ENCODE results near the gene SLAMF6.
"Not testable (repeated sequence)": the region's sequence is repeated elsewhere in the genome, so short reads cannot be mapped to it uniquely, and the experiment has no call there.

Gene SLAMF6

GRCh38 chr1:160483505-160484185 lies 39.4 kb downstream of the SLAMF6 start:
- DNase-seq (ENCODE audit: extremely low spot score): no peak
- TF ChIP-seq, protein P1, sequence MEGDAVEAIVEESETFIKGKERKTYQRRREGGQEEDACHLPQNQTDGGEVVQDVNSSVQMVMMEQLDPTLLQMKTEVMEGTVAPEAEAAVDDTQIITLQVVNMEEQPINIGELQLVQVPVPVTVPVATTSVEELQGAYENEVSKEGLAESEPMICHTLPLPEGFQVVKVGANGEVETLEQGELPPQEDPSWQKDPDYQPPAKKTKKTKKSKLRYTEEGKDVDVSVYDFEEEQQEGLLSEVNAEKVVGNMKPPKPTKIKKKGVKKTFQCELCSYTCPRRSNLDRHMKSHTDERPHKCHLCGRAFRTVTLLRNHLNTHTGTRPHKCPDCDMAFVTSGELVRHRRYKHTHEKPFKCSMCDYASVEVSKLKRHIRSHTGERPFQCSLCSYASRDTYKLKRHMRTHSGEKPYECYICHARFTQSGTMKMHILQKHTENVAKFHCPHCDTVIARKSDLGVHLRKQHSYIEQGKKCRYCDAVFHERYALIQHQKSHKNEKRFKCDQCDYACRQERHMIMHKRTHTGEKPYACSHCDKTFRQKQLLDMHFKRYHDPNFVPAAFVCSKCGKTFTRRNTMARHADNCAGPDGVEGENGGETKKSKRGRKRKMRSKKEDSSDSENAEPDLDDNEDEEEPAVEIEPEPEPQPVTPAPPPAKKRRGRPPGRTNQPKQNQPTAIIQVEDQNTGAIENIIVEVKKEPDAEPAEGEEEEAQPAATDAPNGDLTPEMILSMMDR (IDR thresholded peaks at IDR 0.05; ENCODE audit: control extremely low read depth, extremely low read depth, low read depth, missing control alignments): no peak
- POLR2A ChIA-PET: interaction anchor here (0.8 to 1.2 kb wide), 3 partner anchors 9 to 554 kb away, joined by 3 read pairs; no protein-coding TSS in a partner anchor
- CTCF ChIA-PET: interaction anchor here (1.0 to 3.7 kb wide), 10 partner anchors 10 to 126 kb away, joined by 3 to 17 read pairs (median 5); no protein-coding TSS in a partner anchor

DNA sequence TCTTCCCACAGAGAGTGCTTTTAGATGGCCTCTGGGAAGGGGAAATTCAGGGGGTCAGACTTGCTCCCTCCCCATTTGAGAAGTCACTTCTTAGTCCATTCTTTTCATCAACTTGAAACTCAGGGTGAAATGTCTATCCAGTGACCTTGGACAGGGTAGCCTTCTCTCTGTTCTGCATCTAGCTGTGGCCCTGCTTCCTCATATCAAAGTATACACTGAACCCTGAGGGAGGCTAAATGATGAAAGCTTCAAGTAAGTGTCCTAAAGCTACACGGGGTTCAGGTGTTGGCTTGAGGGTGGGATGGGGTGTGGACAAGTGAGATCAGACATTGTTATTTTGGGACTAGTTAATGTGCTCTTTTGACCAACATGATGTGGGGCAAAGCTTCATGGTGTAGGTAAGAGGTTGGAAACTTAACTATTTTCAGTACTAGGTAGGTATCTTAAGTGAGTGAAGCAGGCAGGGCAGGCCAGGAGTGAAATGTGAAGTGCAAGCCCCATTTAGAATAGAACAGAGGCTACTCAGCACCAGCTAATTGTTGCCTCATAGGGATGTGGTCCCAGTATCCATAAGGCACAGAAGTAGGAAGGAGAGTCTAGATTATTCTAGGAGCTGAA lies 41.0 kb downstream of the SLAMF6 start:
- no peak for DNase-seq (ENCODE audit: extremely low spot score)
- TF ChIP-seq, protein P1 (IDR thresholded peaks at IDR 0.05; ENCODE audit: control extremely low read depth, extremely low read depth, low read depth, missing control alignments): no peak
- POLR2A ChIA-PET: no interaction called here
- CTCF ChIA-PET: interaction anchor here (1.1 to 3.7 kb wide), 7 partner anchors 9 to 125 kb away, joined by 3 to 17 read pairs (median 3); partner anchors contain the start of gene SLAMF6

GRCh38 chr1:160480781-160481180 lies 42.3 kb downstream of the SLAMF6 start:
- POLR2A ChIA-PET; DNase-seq (ENCODE audit: extremely low spot score): not testable (repeated sequence)
- CTCF ChIA-PET: interaction anchor here (1.3 to 1.5 kb wide), 2 partner anchors 28 to 34 kb away, joined by 3 to 4 read pairs; no protein-coding TSS in a partner anchor

DNA sequence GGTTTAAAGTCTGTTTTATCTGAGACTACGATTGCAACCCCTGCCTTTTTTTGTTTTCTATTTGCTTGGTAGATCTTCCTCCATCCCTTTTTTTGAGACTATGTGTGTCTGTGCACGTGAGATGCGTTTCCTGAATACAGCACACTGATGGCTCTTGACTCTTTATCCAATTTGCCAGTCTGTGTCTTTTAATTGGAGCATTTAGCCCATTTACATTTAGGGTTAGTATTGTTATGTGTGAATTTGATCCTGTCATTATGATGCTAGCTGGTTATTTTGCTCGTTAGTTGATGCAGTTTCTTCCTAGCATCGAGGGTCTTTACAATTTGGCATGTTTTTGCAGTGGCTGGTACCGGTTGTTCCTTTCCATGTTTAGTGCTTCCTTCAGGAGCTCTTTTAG lies 44.0 kb downstream of the SLAMF6 start:
- POLR2A ChIA-PET; DNase-seq (ENCODE audit: extremely low spot score): not testable (repeated sequence)
- CTCF ChIA-PET: interaction anchor here (1.5 kb wide), 1 partner anchor 36 kb away, joined by 4 read pairs; no protein-coding TSS in a partner anchor

GRCh38 chr1:160474392-160475242 lies 48.4 kb downstream of the SLAMF6 start:
- POLR2A ChIA-PET: interaction anchor here (1.0 kb wide), 1 partner anchor 9 kb away, joined by 3 read pairs; no protein-coding TSS in a partner anchor
- TF ChIP-seq, protein P1 (IDR thresholded peaks at IDR 0.05; ENCODE audit: control extremely low read depth, extremely low read depth, low read depth, missing control alignments): no peak
- CTCF ChIA-PET: interaction anchor here (0.9 to 4.0 kb wide), 5 partner anchors 9 to 24 kb away, joined by 3 to 17 read pairs (median 3); no protein-coding TSS in a partner anchor
- DNase-seq (ENCODE audit: extremely low spot score): no peak

GRCh38 chr1:160472112-160472511 lies 50.9 kb downstream of the SLAMF6 start:
- no peak for DNase-seq (ENCODE audit: extremely low spot score)
- CTCF ChIA-PET: interaction anchor here (1.5 to 4.0 kb wide), 3 partner anchors 11 to 75 kb away, joined by 4 to 17 read pairs (median 4); no protein-coding TSS in a partner anchor
- POLR2A ChIA-PET: no interaction called here
- TF ChIP-seq, protein P1 (IDR thresholded peaks at IDR 0.05; ENCODE audit: control extremely low read depth, extremely low read depth, low read depth, missing control alignments): no peak

DNA sequence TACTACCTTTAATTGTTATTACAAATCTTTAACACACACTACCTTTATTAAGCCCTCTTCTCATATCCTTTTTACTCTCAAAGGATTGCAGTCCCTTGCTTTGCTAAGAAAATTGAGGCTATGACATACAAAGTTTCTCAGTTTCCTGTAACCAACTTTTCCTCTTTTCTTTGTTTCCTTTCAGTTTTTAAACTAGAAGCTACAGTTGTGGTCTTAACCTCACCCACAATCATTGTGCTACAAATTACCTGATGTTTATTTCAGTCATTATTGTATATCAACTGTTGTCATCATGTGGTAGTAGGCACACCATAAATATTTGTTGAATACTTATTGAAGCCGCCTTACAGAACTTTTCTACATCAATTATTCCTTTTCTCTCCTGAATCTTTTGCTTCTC lies 51.8 kb downstream of the SLAMF6 start:
- POLR2A ChIA-PET: interaction anchor here (1.8 kb wide), 1 partner anchor 14 kb away, joined by 6 read pairs; no protein-coding TSS in a partner anchor
- TF ChIP-seq, protein P1 (IDR thresholded peaks at IDR 0.05; ENCODE audit: control extremely low read depth, extremely low read depth, low read depth, missing control alignments): no peak
- CTCF ChIA-PET: interaction anchor here (1.0 to 1.4 kb wide), 5 partner anchors 16 to 34 kb away, joined by 3 to 4 read pairs (median 3); no protein-coding TSS in a partner anchor
- DNase-seq (ENCODE audit: extremely low spot score): no peak
